NCI-H226 (cell line): Measurements from ENCODE around the gene CRNN.

Source experiments
- DNase-seq: peaks from one replicate; pipeline ENCODE4 v3.0.0-alpha.2; 2015

Gene CRNN

DNA sequence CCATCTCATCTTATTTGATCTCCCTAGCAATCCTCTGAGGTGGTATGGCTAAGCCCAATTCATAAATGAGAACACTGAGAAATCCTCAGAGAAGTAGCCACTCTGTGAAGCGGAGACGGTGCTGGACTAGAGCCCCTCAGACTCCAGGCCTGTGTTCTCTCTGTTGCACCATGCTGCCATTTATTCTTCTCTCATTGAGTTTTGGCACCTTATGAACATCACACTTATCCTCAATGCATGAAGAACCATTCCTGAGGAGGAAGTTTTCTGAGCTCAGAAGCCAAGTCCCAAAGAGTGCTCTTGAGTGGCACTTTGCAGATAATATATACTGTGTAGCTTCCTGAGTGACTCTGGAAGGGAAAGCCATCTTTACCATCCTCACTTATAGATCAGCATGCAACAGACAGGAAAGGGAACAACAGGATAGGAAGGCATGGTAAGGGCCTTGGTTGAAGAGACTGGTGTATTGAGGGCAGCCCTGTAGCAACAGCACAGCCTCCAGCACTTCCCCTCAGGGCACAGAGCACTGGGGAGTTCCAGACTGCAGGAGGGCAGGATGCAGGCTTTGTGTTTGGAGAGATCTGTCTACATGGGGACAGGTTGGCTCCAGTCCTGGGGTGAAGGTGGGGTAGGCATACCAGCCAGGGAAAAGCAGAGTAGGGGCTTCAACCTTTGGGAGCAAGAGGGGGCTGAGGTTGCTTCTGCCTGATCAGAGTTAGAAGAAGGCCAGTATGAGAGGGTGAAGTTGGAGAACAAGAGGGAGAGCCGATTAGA, 1.6 kb upstream of the CRNN start:
- no peak for DNase-seq

DNA sequence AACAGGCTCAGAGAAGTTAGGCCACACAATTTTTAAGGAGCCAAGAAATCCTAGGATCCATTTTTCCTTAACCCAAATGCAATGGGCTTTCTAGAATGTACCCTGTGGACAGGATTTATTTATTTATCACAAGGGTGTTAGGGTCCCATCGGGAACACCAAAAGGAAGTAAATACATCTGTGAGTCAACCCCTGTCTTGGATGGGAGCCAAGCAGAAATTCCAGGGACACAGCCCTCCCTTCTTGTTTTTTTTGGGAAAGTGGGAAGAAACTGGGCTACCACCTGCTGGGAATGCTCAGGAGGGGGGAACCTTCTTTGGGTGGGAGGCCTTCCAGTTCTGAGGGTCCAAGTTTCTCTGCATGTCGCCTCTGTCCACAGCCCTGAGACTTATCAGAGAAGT, 1.3 kb downstream of the CRNN start:
- DNase-seq, result no peak

DNA sequence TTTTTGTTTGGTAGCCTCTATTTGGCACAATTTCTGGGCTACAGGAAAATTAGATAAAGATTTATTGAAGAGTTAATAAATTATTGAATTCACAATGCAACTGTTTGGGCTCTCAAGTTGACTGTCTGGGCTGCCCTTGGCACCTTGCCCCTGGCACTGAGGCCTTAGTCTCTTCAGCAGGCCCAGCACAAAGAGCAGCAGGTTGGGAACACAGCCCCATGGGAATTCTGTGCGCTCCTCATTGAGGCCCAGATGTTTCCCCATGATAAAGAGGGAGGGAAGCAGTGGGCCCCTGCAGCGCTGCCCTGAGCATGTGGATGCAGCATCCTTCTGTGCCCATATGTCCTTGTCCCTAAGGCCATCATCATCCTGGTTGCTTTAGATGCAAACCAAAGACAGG, 2.9 kb downstream of the CRNN start:
- no peak for DNase-seq

DNA sequence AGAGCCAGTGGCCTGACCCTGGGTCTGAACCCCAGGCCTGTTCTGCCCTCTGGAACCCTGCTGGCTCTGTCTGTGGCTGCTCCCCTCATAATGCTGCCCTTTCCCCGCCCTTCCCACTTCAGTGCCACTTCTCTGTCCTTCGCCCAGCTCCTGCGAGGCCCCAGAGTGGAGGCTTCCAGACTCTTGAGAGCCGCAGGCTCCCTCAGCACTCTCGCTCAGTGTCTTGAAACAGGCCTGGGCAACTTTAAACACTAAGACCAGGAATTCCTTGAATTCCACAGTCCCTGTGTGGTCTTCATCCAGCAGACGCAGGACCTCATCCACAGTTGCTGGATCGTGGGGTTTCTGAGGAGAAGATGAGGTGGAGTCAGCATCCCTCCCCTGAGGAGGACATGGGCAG, 3.5 kb downstream of the CRNN start:
- DNase-seq, result peak; percentile 12

DNA sequence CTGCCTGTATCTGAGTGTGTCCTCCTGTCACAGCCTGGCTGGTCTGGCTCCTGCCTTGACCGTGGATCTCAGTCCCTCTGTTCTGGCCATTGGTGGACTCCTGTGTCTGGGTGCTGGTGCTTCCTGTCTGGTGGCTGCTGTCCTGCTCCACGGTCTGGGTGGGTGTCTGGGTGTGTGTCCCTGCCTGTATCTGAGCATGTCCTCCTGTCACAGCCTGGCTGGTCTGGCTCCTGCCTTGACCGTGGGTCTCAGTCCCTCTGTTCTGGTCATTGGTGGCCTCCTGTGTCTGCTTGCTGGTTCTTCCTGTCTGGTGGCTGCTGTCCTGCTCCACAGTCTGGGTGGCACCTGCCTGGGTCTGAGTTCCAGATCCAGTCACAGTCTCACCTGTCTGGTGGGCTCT, 4.0 kb downstream of the CRNN start:
- no peak for DNase-seq

DNA sequence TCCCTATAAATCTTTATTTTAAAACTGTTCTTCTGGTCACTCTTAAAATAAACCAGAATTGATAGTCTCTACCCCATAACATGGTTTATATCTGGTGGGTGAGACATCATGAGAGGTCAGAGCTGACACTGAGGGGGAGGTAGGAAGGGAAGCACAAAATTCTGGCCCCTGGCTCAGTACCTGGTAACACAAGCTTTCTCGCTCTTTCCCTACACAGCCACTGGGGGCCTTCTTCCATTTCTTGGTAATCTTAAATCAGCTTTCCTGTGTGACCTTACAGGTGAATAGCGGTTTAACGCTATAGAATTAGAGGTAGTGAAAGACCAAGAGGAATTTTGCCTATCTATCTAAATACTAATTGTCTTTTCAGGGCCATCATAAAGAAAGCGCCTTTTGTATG, 5.4 kb downstream of the CRNN start:
- no peak for DNase-seq

DNA sequence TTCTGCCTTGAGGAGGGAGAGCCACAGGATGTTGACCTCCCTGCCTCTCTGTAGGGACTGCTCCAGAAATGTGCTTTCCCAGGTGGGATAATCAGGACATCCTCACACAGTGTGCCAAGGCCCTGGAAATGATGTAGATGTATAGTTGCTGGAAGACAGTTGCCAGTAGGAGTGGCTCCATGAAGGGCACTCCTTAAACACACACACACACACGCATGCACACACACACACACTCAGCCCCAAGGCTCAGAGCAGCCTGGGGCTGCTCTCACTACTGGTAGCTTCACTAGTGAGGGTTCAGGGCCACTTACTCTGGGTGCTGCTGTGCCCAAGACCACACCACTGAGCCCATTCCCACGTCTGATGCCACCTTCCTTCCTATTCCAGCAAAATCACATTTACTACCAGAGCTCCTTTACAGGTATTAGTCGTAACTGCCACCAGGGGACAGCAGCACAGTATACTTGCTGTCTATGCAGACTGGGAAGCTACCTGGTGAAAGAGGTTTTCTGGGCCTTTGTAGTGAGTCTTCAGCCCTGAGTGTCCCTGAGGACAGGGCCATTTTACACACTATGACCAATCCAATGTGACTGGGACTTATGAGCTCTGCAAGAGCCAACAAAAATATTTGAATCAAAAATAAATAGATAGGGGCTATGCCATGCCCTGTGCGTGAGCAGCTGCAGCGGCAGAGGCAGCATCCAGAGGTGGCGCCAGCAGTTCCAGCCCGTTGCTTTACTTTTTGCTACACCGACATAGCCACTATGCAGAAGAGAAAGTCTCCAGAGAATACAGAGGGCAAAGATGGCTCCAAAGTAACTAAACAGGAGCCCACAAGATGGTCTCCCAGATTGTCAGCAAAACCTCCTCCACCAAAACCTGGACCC, 15.0 kb downstream of the CRNN start:
- peak; percentile 7 for DNase-seq

DNA sequence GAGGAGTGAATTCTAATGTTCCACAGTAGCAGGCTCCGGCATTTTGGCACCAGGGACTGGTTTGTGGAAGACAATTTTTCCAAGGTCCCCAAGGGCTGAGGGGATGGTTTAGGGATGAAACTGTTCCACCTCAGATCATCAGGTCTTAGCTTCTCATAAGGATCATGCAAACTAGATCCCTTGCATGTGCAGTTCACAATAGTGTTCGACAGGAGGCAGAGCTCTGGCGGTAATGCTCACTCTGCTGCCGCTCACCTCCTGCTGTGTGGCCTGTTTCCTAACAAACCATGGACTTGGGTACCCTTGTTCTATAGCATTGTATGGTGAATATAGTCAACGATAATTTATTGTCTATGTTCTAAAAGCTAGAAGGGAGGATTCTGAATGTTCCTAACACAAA, 16.6 kb downstream of the CRNN start:
- DNase-seq, result no peak

DNA sequence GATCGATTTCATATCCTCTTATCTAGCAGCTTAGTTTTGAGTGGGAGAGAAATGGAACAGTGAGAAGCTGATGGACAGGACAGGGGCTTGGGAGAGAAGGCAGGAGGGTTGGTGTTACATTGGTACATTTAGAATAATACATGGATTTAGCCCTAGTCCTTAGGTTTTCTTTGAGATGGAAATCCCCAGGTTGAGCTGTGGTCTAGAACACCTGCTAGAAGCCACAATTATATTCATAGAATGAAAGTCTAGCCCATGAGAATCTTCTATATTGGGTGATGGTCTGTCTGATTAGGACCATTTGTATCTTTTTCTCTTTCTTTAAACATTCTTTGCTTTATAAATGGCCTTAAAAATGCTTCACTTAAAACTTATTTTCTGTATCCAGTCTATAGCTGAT, 19.9 kb downstream of the CRNN start:
- no peak for DNase-seq

DNA sequence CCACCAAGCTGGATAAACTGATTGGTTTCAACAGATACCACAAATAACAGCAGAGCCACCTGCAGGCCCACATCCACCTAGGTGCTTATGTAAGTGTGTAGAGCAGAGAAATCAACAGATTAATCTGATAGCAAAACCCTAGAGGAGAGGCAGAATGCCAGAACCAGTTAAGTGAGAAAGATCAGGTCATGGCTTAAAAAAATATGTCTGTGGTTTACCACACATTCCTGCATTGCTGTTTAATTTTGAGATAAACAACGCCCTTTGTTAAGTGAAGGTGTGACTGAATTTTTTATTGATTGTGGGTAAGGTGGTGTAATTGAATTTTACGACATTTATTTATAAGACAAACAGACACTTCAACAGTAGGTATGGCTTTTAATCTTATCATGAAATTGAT, 21.2 kb downstream of the CRNN start:
- peak; percentile 18 for DNase-seq

DNA sequence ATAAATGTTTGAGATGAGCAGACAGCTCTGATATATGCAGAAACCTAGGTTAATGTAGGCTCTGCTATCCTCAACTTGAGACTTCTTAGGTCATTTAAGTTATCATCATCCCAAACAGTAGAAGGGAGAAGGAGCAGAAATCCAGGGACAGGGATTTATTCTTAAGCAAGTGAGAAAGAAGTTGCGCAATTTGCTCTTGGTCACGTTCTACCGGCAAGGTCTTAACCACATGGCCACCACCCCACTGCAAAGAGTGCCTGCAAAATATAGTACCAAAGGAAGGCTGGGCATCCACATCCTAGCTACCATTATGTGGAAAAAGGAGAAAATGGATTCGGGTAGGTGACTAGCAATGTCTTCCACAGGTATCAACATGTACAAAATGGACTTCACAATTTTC, 25.2 kb downstream of the CRNN start:
- DNase-seq, result no peak

DNA sequence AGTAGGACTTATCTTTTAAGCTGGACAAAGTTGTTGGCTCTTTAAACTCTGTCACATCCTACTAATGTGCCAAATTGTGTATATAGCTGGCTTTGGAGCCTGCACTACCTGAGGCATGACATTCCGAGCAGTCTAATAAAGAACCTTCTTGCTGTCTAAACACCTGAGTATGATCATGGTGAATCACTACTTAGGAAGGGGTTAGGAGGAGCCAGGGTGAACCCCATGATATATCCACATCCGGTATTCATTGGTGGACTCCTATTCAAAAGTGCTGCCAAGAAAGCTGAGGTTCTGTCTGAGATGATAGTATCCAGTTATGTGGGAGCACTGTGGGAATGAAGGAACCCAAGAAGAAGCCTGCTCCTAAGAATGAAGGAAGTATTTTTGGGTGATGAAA, 27.1 kb downstream of the CRNN start:
- peak; percentile 68 for DNase-seq

DNA sequence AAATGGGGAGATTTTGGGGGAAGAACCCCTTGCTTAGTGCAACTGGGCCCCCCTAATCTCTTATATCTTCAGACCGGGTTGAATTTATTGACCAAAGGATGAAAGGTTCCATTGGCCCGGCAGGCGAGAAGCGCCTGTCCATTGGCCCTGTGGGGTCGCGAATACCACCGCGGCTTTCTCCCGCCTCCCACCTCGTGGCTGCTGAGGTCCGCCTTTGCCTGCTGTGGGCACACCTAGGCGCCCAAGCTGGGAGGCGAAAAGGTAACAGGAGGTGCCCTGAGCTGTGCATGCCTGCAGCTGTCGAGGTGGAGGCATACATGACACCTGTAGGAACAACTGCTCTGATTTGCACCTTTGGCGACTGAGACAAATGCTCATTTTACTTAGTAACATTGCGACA, 33.1 kb downstream of the CRNN start:
- DNase-seq, result no peak

DNA sequence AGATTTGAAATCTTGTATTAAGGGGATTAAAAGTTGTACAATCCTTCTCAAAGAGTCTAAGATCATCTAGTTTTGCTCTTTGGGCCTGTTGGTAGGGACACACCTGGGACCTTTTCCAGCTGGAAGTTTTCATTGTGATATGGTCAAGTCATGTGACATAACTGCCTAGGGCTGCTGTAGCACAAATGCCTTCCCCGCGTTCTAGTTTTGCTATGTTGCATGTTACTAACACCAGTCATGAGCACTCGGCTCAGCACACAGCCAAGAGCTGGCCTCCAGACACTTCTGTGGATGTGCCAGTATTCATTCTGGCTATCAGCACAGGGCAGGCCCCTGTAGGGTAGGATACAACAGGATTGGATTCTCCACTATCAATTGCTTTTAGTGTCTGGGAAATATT, 39.6 kb downstream of the CRNN start:
- no peak for DNase-seq

DNA sequence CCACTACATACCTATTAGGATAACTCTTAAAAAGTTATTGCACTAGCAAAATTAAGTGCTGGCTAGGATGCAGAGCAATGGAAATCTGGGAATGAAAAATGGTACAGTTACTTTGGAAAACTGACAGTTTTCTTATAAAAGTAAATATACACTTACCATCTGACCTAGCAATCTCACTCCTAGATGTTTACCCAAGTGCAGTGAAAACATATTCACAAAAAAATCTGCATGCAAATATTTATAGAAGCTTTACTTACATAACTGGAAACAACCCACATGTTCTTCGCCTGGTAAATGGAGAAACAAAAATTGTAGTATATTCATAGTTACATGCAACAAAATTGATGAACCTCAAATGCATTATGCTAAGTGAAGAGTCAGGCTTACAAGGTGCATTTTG, 41.4 kb downstream of the CRNN start:
- no peak for DNase-seq

DNA sequence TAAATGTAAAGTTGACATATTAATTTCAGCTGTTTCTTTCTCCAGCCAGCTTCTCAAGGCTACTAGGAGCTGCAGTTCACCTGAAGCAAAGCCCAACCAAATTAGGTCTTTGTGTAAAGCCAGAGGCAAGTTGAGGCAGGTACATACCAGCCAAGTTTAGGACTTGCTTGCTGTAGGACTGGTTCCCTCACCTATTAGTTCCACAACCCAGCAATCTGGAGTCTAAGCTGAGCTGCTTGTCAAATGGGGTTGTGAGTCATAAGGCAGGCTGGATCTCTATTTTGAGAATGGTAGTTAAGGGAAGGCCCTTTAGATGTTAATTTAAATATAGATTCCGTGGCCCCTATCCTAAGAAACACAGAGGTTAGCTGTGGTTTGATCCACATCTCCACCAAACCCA, 46.6 kb downstream of the CRNN start:
- no peak for DNase-seq

DNA sequence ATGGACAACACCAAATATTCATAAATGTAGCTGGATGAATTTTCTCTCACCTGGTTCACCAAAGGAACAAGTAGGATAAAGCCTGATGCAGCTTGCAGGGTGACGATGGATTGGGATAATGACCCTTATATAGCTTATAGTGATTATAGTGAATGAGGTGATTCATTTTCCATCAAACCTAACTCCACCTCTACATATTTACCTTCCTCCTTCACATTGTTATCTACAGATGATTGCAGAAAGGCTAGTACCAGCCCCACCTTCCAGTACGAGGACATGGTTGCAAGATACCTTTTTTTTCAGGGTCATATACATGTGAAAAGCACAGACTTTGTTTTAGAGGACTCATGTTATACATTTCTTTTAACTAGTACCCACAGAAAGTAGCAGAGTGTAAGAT, 54.2 kb downstream of the CRNN start, which contains the start of gene FLG2:
TSS of gene FLG2 (minus strand) at position 101 of the 400 bp plus-strand sequence. CDS start 1,122 bp downstream, outside the sequence.
- DNase-seq, result no peak
